ENCODE data around the gene METTL21A.

GRCh38 chr2:207633686-207634085 is 8.5 kb upstream of the METTL21A start:
- TF ChIP-seq POLR2A (IDR thresholded peaks at IDR 0.05; ENCODE audit: low read length) (no peak), GATA1 (IDR thresholded peaks at IDR 0.05; ENCODE audit: low read depth, low read length) (no peak)

Measured in erythroblast (primary cell).